HG03135 (cell line): ENCODE data around the gene CBLN1.
"Not testable (repeated sequence)": the region's sequence is repeated elsewhere in the genome, so short reads cannot be mapped to it uniquely, and the experiment has no call there.

Source experiments
- ATAC-seq: cut with Tn5 transposase; IDR thresholded peaks from one replicate; pipeline ENCODE4 v1.9.1; 2021; ENCODE audit warnings: mild to moderate bottlenecking, moderate library complexity; ENCODE audit not compliant: unreplicated experiment

Gene CBLN1

DNA sequence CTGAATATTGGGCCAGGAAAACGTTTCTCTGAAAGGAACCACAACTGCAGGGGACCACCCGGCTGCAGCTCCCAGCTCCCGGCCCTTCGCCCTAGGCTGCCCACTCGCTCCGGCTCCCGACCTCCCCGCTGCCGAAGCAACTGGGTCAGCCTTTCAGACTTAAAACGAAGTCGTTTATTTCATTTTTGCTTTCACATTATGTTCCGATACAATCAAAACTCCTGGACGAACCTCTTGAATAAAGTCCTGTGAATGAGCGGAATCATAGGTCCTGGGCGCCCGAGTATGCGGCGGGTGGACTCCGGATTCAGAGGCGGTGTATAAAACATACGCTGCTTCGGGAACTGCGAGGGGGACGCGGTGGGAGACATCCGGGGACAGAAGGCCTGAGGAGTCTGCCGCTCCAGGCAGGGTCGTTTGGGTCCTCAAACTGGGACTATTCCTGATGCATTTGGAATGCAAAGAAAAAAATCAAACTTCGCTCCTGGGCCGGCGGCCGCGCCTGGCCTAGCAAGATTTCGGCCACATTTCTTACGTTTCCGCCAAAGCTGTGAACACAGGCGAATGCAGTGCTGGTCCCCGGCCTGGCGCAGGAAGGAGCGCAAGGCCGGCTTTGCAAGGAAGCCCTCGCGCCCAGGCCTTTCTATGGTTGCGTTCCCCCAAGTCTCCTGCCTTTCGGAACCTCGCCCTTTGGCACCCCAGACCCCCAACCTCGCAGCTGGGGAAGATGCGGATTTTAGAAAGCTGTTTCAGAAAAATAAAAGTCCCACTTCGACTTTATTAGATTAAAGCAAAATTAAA, 3.7 kb downstream of the CBLN1 start:
- no peak for ATAC-seq

DNA sequence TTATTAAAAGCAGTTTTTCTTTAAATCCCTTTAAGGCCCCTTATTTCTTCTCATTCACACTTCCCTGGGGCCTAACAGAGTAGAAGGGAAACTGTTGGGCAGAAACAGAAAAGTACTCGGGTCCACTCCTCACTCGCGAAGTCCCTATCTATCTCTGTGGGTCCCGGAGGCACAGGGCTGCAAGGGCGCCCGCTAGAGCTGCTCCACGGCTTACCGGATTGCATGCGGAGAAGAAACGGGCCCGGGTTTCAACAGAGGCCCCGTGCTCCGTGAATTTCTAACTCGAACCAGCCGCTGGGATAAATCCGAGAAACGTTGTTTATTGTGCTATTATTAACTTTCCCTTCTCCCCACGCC, 4.3 kb downstream of the CBLN1 start:
- no peak for ATAC-seq

DNA sequence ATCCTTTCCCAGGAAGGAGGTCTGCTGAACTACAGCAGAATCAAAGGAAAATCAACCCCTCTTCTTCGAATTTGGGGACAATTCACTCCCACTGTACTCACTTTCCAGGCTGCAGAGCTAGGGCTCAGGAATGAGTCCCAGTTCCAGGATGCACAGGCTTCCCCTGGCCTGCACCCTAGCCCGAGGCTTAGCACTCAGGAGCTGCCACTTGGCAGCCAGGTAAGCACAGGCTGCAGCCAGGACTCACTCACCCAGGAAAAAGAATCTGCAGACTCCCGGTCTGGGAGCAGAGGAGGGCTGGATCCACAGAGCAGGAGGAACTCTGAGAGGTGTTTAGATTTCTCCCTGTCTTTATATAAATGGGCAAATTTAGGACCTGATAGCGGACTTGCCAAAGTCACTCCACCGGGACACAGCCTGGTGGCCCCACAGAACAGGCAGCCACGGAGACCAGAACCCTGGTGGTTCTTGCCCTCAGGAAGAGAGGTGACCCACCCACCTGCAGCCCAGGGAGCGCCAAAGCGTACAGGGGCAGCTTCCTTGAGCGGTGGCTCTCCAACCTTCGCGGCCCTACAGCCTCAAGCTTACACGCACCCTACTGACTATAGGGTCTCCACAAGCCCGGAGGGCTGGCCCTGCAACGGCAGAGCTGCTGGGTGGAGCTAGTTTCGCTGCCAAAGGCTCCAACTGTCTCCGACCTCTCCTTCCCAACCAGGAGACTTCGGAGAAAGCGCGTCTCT, 4.8 kb downstream of the CBLN1 start:
- no peak for ATAC-seq

DNA sequence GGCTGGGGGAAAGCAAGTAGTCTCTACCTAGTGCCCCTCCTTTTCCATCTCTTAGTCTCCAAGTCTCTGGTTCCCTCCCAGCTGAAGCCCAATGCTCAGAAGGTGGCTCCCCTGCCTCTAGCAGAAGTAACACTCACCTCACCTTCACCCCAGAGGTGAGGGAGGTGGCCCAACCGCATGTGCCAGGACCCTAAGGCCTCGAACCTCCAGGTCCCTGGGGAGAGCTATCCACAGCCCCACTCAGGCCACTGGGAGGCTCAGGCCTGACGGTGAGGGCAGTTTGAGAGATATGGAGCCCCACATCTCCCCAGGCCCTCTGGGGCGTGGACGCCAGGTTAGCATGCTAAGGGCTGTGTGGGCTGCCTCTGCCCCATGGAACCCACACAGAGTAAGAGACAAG, 5.8 kb downstream of the CBLN1 start:
- ATAC-seq: no peak

DNA sequence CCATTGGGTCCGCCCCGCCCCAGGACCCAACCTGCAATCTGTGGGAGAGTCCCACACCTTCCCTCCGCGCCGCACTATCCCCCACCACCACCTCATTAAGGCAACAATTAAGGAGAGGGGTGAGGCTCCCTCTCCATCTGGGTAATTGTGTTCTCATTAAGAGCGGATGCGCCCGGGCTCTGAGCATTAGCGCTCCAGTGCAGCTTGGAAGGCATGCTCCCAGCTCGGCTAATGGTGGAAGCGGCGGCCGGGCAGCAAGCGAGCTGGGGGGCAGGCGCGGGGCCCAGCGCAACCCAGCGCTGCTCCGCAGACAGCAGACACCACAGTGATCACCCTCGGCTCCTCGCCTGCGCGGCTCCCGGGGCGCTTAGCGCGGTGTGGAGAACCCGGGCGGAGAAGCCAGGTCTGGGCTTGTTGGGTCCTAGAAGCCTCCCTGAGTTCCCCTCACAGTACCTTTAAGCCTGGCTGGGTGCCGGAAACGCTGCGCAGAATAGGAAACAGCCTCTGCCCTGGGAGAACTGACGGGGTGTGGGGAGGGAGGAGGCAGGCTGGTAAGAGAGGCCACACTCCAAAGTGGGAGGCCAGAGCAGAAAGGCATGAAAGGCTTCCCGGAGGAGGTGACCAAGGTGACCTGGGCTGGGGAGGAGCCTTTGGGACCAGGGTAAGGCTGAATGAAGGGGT, 6.4 kb downstream of the CBLN1 start:
- no peak for ATAC-seq

DNA sequence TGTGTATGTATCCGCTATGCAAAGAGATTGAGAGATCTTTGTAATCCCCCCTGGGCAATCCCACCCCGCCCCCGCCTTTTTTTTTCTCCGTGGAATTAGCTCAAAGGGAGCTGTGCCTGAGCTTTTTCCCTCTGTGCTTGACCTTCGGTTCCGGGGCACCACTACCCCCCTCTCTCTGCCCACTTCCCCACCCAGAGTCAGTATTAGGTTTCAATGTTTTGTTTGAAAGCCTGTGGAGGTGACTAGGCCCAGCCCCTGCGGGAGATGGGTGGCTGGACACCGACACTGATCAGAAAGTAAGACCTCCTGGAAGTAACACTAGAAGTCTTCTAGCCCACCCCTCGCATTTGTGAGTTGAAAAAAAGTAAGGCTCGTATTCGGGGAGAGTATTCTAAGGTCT, 7.0 kb downstream of the CBLN1 start:
- no peak for ATAC-seq

DNA sequence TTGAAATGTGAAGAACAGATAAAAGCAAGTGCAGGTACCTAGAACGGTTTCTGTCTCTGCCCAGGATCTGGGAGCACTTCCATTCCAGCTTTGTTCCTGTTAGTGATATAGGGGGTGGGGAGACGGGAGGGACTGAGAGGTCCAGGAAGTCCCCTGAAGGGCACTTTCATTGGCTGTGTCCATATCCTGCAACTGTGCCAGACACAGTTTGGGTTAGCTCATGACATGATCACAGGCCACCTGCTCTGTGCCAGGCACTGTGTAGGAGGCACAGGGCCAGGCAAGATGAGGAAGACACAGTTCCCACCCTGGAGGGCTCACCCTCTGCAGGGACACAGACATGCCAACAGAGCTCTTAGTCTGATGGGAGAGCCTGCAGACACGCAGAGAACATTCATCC, 7.9 kb downstream of the CBLN1 start:
- ATAC-seq: no peak

DNA sequence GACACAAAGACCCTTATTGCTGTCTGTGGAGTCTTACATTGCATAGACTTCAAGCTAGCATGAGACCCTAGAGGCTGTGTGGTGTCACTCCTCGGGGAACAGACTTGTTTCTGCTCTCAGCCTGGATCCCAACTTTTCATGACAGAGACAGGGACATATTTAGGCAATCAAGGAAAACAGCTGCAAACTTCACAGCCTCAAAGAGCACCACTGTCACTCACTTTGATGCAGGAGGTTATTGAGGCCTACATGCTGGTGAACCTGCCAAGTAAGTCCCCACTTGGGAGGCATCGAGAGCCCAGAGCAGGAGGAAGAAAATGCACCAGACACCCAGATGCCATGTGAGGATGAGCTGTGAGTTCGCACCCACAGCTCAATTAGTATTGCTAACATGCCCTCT, 10.3 kb downstream of the CBLN1 start:
- ATAC-seq: no peak

DNA sequence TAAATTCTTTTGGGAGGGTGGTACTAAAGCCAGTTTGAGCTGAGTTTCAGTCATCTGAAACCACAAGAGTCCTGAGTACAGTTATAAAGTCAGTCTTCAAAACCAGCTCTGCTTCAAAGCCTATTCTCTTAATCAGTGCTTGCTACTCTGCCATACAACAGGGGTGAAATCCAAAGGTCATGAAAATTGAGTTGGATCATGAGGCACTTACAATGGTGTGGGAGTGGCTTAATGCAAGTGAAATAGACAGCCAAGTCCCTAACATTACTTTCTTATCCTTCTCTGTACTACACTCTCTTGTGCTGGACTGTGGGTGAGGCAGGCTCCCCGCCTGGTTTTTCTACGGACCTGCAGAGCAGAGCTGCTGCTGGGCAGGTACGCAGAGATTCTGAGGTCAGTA, 12.4 kb downstream of the CBLN1 start:
- no peak for ATAC-seq

DNA sequence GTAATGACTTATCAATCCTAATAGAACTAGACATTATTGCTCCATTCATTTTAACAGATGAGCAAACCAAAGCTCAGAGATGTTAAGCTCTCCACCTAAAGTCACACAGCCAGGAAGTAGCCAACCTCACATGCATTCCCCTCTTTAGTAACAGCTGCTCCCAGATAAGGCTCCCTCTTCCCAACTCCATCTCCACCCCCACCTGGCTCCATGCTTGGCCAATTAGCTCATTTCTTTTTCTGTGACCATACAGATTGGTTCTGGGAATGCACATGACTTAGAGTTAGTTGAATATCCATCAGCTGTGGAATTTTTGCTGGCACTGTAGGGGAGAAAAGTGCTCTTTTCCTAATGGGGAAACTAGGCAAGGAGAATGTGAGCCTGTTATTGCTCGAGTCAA, 13.0 kb downstream of the CBLN1 start:
- ATAC-seq: no peak

DNA sequence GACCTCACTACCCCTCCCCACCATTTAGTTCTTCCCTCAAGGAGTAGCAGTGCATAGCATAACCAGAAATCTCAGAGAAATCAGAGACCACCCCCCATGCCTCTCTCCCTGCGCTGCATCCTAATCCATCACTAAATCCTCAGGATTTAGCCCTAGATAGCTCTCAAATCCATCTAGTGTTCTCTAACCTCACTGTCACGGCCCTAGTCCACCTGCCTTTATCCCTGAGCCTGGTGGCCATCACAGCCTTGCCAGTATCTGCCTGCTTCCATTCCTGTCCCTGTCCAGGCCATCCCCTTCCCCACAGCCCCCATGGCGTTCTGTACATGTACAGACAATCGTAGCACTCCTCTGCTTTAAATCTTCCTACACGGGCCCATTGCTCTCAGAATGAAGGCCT, 19.1 kb downstream of the CBLN1 start:
- no peak for ATAC-seq

DNA sequence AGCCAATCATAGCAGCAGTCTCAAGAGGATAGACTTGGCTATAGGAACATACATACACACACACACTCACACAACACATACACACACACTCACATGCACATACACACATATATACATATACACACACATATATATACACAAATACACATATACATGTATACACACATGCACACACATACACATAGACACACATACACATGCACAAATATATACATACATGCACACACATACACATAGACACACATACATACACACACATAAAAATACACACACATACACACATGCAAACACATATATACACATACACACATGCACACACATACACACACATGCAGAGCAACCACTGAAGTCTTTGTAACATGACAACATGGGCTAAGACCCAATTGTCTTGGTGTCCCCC, 19.7 kb downstream of the CBLN1 start:
- no peak for ATAC-seq

DNA sequence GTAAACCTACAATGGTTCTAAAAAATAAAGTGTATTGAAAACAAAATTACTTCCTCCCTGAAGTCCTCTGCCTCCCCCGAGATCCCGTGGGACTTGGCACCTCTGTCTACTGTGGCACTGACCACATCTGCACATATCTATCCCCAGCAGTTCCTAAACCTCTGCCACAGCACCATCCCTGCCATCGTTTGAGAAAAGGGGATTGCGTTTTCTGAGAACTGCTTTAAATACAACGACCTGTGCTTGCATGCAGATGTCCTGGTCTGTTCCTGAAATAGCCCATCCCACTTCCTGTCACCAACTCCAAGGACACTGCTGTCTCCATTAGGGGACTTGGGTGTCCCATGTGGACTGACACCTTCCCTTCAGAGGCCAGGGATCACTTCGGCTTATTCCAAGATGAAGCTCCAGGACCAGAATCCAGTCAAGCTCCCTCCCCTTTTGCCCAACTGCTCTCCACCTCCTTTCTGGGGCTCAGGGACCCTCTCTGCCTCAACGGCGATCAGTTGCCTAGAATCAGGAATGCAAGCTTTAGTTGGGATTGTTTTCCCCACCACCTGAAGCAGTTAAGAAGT, 20.6 kb downstream of the CBLN1 start:
- ATAC-seq: no peak

DNA sequence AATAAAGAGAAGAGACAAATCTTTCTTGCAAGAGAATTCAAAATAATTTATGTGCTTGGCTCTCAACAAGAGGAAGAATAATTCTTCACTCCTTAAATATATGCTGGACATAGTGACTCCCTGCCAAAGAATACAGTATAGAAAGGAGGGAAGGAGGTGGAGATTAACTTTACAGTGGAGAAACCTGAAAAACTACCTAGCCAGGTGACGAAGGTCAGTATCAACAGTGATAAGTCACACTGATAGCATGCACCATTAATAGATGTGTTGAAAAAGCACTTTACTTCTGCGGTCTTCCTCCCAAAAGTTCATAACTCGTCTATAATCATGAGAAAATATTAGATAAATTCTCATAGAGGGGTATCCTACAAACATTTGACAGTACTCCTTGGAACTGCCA, 21.4 kb downstream of the CBLN1 start:
- ATAC-seq: no peak

DNA sequence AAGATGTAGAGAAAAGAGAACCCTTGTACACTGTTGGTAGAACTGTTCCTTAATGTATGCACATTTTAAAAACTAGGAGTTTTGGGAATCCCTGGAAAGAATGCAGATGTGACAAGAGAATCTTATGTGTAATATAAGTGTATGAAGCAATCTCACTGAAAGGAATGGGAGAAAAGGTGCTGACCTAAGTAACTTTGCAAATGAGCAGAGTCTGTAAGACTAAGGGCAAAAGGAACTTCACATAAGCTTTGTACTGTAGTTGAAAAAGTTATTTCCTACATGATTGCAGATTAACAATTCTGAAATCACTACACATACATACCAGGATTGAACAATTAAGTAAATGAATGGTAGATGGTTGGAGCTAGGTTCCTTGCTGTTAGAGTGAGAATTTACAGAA, 22.3 kb downstream of the CBLN1 start:
- ATAC-seq: no peak

DNA sequence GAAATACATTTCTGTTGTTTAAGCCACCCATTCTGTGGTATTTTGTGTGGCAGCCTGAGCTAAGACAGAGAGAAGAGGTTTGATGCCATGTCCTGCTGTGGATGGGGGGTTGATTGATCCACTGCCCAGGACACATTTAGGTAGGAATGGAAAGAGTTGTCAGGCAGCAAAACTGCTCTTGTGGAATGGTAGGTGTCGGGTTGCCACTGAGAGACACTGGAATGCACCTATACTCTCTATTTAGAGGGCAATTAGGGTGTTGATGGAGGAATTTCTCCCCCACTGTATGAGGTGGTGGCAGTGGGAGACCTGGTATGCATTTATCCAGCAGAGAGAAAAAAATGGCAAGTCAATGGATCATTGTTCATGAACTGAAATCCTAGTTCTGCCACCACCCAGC, 30.9 kb downstream of the CBLN1 start:
- no peak for ATAC-seq

DNA sequence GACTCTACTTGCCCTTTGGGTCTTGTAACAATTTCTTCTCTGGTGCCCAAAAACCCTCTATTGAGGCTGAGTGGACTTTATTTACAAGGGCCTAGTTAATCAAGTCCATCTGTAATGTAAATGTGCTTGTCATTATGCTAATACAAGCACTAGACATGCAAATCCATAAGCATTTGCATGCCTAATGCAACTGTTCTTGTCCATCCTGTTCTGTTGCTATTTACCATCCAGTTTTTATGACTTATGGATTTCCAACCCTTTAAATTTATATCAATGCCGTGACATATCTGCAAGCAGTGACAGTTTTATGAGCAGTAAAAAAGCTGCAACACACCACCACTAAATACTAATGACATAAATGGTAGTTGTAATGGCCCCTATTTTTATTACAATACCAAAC, 33.4 kb downstream of the CBLN1 start:
- no peak for ATAC-seq

DNA sequence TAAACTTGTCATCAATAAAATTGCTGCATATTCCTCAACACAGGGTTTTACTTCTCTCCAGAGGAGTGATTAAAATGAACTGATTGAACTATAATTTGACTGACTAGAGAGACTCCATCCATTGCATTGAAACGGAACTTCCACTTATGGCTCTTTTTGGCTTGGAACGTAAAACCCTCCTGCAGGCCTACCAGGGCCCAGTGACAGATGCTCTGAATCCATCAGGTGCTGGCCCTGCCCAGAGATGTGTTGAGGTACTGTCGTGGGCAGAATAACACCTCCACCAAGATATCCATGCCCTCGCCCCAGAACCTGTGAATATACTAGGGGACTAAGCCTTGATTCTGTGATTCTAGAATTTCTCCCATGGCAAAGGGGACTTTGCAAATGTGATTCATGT, 45.4 kb downstream of the CBLN1 start:
- ATAC-seq: no peak

DNA sequence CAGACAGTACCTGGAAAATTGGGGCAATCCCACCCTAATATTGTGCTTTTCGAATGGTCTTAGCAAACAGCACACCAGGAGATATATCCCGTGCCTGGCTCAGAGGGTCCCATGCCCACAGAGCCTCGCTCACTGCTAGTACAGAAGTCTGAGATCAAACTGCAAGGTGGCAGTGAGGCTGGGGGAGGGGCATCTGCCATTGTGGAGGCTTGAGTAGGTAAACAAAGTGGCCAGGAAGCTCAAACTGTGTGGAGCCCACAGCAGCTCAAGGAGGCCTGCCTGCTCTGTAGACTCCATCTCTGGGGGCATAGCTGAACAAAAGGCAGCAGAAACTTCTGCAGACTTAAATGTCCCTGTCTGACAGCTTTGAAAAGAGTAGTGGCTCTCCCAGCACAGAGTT, 53.3 kb downstream of the CBLN1 start:
- not testable (repeated sequence) for ATAC-seq
